HepG2 (cell line): ENCODE data around the gene TBC1D10A. TPM values are rescaled to one million over a fixed set of nuclear protein-coding genes. Genes with fewer than 3 reads are reported as not detected.
A peak's percentile ranks its signal among the peaks of the same experiment; 100 is the strongest.

Experiments used
- ATM ChIP-seq: fragments of 450-650 bp; IDR thresholded peaks from 2 replicates; pipeline ENCODE4 v1.7.1; 2017; ENCODE audit warnings: mild to moderate bottlenecking, borderline replicate concordance
- CBX2 ChIP-seq, 2 experiments: fragments of 200-600 bp in 1 of 2; sonication (generic); formaldehyde crosslinking in 1 of 2; IDR thresholded peaks; 2 replicates each; pipeline versions ENCODE4 v1.7.0 to v1.8.1; 2018 to 2022; ENCODE audit warnings: low read depth in 2 of 2, low read length in 1 of 2, mild to moderate bottlenecking in 1 of 2, missing genetic modification reagents in 1 of 2
- CHD4 ChIP-seq: fragments of 200-600 bp; sonication (generic); IDR thresholded peaks from 2 replicates; pipeline ENCODE4 v1.7.0; 2017; ENCODE audit warnings: mild to moderate bottlenecking, low read length, borderline replicate concordance
- DPF2 ChIP-seq: sonication (generic); formaldehyde crosslinking; IDR thresholded peaks from 2 replicates; pipeline ENCODE4 v1.4.0; 2020; ENCODE audit warnings: mild to moderate bottlenecking, low read depth, missing genetic modification reagents, borderline replicate concordance
- GTF2F1 ChIP-seq: fragments of 150-350 bp; IDR thresholded peaks from 2 replicates; pipeline ENCODE4 v1.6.1; 2014; ENCODE audit warnings: low read length
- HCFC1 ChIP-seq: fragments of 150-350 bp; IDR thresholded peaks from 2 replicates; pipeline ENCODE4 v1.6.1; 2014; ENCODE audit warnings: low read depth, low read length
- IKZF4 ChIP-seq: sonication (generic); formaldehyde crosslinking; IDR thresholded peaks from 2 replicates; pipeline ENCODE4 v1.5.1; 2020; ENCODE audit warnings: borderline replicate concordance, mild to moderate bottlenecking, low read depth, missing genetic modification reagents; ENCODE audit errors: not compliant biosample characterization
- RNF219 ChIP-seq: sonication (generic); formaldehyde crosslinking; IDR thresholded peaks from 2 replicates; pipeline ENCODE4 v1.5.0; 2020; ENCODE audit warnings: mild to moderate bottlenecking, missing genetic modification reagents
- TCF12 ChIP-seq, 2 experiments: fragments of 450-650 bp in 1 of 2; sonication (generic) in 1 of 2; formaldehyde crosslinking in 1 of 2; IDR thresholded peaks; 2 replicates each; pipeline versions ENCODE4 v1.6.1 to v1.8.0; 2017 to 2022; ENCODE audit warnings: antibody characterized with exemption in 1 of 2, mild to moderate bottlenecking in 1 of 2, missing genetic modification reagents in 1 of 2, moderate library complexity in 1 of 2
- TERF1 ChIP-seq: sonication (generic); formaldehyde crosslinking; IDR thresholded peaks from 2 replicates; pipeline ENCODE4 v1.8.0; 2022; ENCODE audit warnings: mild to moderate bottlenecking, missing genetic modification reagents, moderate library complexity
- TRAFD1 ChIP-seq: sonication (generic); formaldehyde crosslinking; IDR thresholded peaks from 2 replicates; pipeline ENCODE4 v1.5.1; 2020; ENCODE audit warnings: missing genetic modification reagents, mild to moderate bottlenecking, borderline replicate concordance
- U2AF1 ChIP-seq: fragments of 200-400 bp; formaldehyde crosslinking; optimal IDR thresholded peaks from 2 replicates; pipeline ENCODE3; 2017; ENCODE audit warnings: mild to moderate bottlenecking, low read depth, low read length
- ZBTB10 ChIP-seq: sonication (generic); formaldehyde crosslinking; IDR thresholded peaks from 2 replicates; pipeline ENCODE4 v1.4.0; 2020; ENCODE audit warnings: missing genetic modification reagents, borderline replicate concordance
- ZKSCAN5 ChIP-seq: sonication (generic); formaldehyde crosslinking; IDR thresholded peaks from 2 replicates; pipeline ENCODE4 v1.5.1; 2020; ENCODE audit warnings: mild to moderate bottlenecking, missing genetic modification reagents
- ZNF362 ChIP-seq: sonication (generic); formaldehyde crosslinking; IDR thresholded peaks from 2 replicates; pipeline ENCODE4 v1.4.0; 2020; ENCODE audit warnings: missing genetic modification reagents, mild to moderate bottlenecking, borderline replicate concordance
- ZNF431 ChIP-seq: sonication (generic); formaldehyde crosslinking; IDR thresholded peaks from 2 replicates; pipeline ENCODE4 v1.9.0; 2022; ENCODE audit warnings: missing genetic modification reagents, low read depth, mild to moderate bottlenecking, borderline replicate concordance
- ZNF629 ChIP-seq: sonication (generic); formaldehyde crosslinking; conservative IDR thresholded peaks from 2 replicates; pipeline ENCODE4 v1.5.0; 2020; ENCODE audit warnings: missing genetic modification reagents
- ZNF720 ChIP-seq: sonication (generic); formaldehyde crosslinking; IDR thresholded peaks from 2 replicates; pipeline ENCODE4 v1.4.0; 2020; ENCODE audit warnings: missing genetic modification reagents
- polyA plus RNA-seq, 8 experiments: library from polyadenylated mRNA; depleted of rRNA in 3 of 8; stranded (reverse) in 7 of 8; unstranded in 1 of 8; fragments of >200 nt; fragmentation: Illumina TruSeq in 4 of 8; extraction: Trizol in 4 of 8; gene quantifications; 2 replicates each; pipeline versions ENCODE4 v1.2.1 to v1.2.3, GENCODE V29; 2011 to 2016; ENCODE audit warnings: low read depth in 4 of 8, missing spikeins in 1 of 8, mixed read lengths in 1 of 8; ENCODE audit not compliant: insufficient read depth in 1 of 8
- total RNA-seq, 5 experiments: library from RNA; depleted of rRNA; stranded (reverse); fragments of >200 nt; fragmentation: Illumina TruSeq; extraction: Trizol; gene quantifications; 2 replicates each; pipeline ENCODE4 v1.2.3, GENCODE V29; 2016; ENCODE audit warnings: low read depth in 1 of 5

Gene TBC1D10A
- total and polyA plus RNA-seq, 2 of the 13 experiments (the other 11 are each of a cell fraction or from before 2014, with no cell fraction given) = 4.2 to 4.9 TPM

GRCh38 chr22:30356449-30357235, 29.9 kb upstream of the TBC1D10A start, which contains the start of the genes CCDC157 and SF3A1 (continued):
- TF ChIP-seq HCFC1 (peak; percentile 51), TERF1 (CRISPR knock-in tag) (no peak), CBX2 (IDR thresholded peaks at IDR 0.05; ENCODE audit: low read depth, low read length) (no peak), CBX2 (CRISPR knock-in tag; IDR thresholded peaks at IDR 0.05; ENCODE audit: low read depth) (no peak), TCF12 (IDR thresholded peaks at IDR 0.05) (no peak), TCF12 (CRISPR knock-in tag; IDR thresholded peaks at IDR 0.05) (peak; percentile 53; the same call in 1 of the 2 replicates), RNF219 (CRISPR knock-in tag) (no peak), ZKSCAN5 (CRISPR knock-in tag) (no peak), IKZF4 (CRISPR knock-in tag) (peak; percentile 82), ATM (no peak), ZNF431 (0 out of 2 replicates have a peak, but pooled peaks have one; percentile 36), U2AF1 (no peak), CHD4 (no peak), ZBTB10 (peak; percentile 78; the same call in 1 of the 2 replicates), ZNF629 (no peak; the same call in 1 of the 2 replicates), DPF2 (CRISPR knock-in tag) (no peak), TRAFD1 (no peak), ZNF362 (CRISPR knock-in tag) (no peak), ZNF720 (no peak), GTF2F1 (no peak)
